H9 (cell line): ENCODE measurements around the gene NUFIP2. TPM values are rescaled to one million over a fixed set of nuclear protein-coding genes. Genes with fewer than 3 reads are reported as not detected.

Experiments used
- DNase-seq: peaks from one replicate; pipeline ENCODE4 v3.0.0-alpha.2; 2017
- H2AFZ ChIP-seq: one replicate; pipeline ENCODE4 v1.6.1; 2013; ENCODE audit warnings: mild to moderate bottlenecking, low read length, control low read depth, moderate library complexity
- H2AK5ac ChIP-seq: 2 replicates; pipeline ENCODE4 v1.6.1; 2013; ENCODE audit warnings: low read length, control low read depth, mixed read lengths; ENCODE audit not compliant: insufficient read length
- H2BK120ac ChIP-seq: one replicate; pipeline ENCODE4 v1.6.1; 2013; ENCODE audit warnings: low read depth, mild to moderate bottlenecking, low read length, control low read depth, inconsistent platforms; ENCODE audit not compliant: poor library complexity, severe bottlenecking
- H2BK12ac ChIP-seq: 2 replicates; pipeline ENCODE4 v1.6.1; 2013; ENCODE audit warnings: low read length, control low read depth, mixed read lengths, low read depth; ENCODE audit not compliant: insufficient read length
- H2BK15ac ChIP-seq: 2 replicates; pipeline ENCODE4 v1.6.1; 2013; ENCODE audit warnings: low read depth, low read length, control low read depth
- H2BK20ac ChIP-seq: one replicate; pipeline ENCODE4 v1.6.1; 2013; ENCODE audit warnings: low read depth, mild to moderate bottlenecking, low read length, control low read depth, inconsistent platforms; ENCODE audit not compliant: poor library complexity, severe bottlenecking
- H2BK5ac ChIP-seq: 2 replicates; pipeline ENCODE4 v1.6.1; 2013; ENCODE audit warnings: low read length, control low read depth, mixed read lengths; ENCODE audit not compliant: insufficient read length
- H3K14ac ChIP-seq: 2 replicates; pipeline ENCODE4 v1.6.1; 2013; ENCODE audit warnings: low read length, control low read depth; ENCODE audit not compliant: insufficient read depth
- H3K18ac ChIP-seq: 2 replicates; pipeline ENCODE4 v1.6.1; 2013; ENCODE audit warnings: low read depth, mild to moderate bottlenecking, mixed read lengths, low read length, control low read depth; ENCODE audit not compliant: insufficient read length
- H3K23ac ChIP-seq: 2 replicates; pipeline ENCODE4 v1.6.1; 2013; ENCODE audit warnings: low read length, control low read depth, mixed read lengths, low read depth; ENCODE audit not compliant: insufficient read length
- H3K23me2 ChIP-seq: 2 replicates; pipeline ENCODE4 v1.6.1; 2013; ENCODE audit warnings: low read depth, mild to moderate bottlenecking, mixed read lengths, low read length, control low read depth; ENCODE audit not compliant: insufficient read length, poor library complexity, severe bottlenecking
- H3K27ac ChIP-seq: 2 replicates; pipeline ENCODE4 v1.5.1; 2013; ENCODE audit warnings: low read length, control low read depth, mixed read lengths, low read depth; ENCODE audit not compliant: insufficient read length
- H3K27me3 ChIP-seq: 2 replicates; pipeline ENCODE4 v1.6.1; 2013; ENCODE audit warnings: low read length, control low read depth, inconsistent platforms; ENCODE audit not compliant: insufficient read depth
- H3K4ac ChIP-seq: 2 replicates; pipeline ENCODE4 v1.6.1; 2013; ENCODE audit warnings: low read depth, mild to moderate bottlenecking, control low read depth, inconsistent platforms, low read length, moderate library complexity
- H3K4me1 ChIP-seq: 2 replicates; pipeline ENCODE4 v1.6.1; 2013; ENCODE audit warnings: low read length, control low read depth, inconsistent platforms; ENCODE audit not compliant: insufficient read depth
- H3K4me2 ChIP-seq: 2 replicates; pipeline ENCODE4 v1.6.1; 2013; ENCODE audit warnings: low read length, control low read depth, mixed read lengths; ENCODE audit not compliant: insufficient read length, insufficient read depth
- H3K56ac ChIP-seq: 2 replicates; pipeline ENCODE4 v1.6.1; 2013; ENCODE audit warnings: low read depth, mild to moderate bottlenecking, mixed read lengths, low read length, control low read depth; ENCODE audit not compliant: insufficient read length
- H3K79me1 ChIP-seq: 2 replicates; pipeline ENCODE4 v1.6.1; 2013; ENCODE audit warnings: low read depth, mild to moderate bottlenecking, moderate library complexity, low read length, control low read depth, inconsistent platforms; ENCODE audit not compliant: insufficient read depth, poor library complexity, severe bottlenecking
- H3K79me2 ChIP-seq: 2 replicates; pipeline ENCODE4 v1.6.1; 2013; ENCODE audit warnings: low read length, control low read depth, inconsistent platforms; ENCODE audit not compliant: insufficient read depth
- H3K9ac ChIP-seq: 2 replicates; pipeline ENCODE4 v1.6.1; 2013; ENCODE audit warnings: low read length, control low read depth, mixed read lengths; ENCODE audit not compliant: insufficient read length; ENCODE audit errors: extremely low read depth
- H3K9me3 ChIP-seq: one replicate; pipeline ENCODE4 v1.6.1; 2013; ENCODE audit warnings: low read depth, low read length, inconsistent platforms; ENCODE audit not compliant: control insufficient read depth
- H3T11ph ChIP-seq: one replicate; pipeline ENCODE4 v1.6.1; 2013; ENCODE audit warnings: mild to moderate bottlenecking, low read length, control low read depth, inconsistent platforms
- H4K20me1 ChIP-seq: one replicate; pipeline ENCODE4 v1.6.1; 2013; ENCODE audit not compliant: control insufficient read depth, insufficient read length, insufficient read depth
- H4K5ac ChIP-seq: 2 replicates; pipeline ENCODE4 v1.6.1; 2013; ENCODE audit warnings: low read depth, mild to moderate bottlenecking, mixed read lengths, low read length, control low read depth; ENCODE audit not compliant: insufficient read length
- H4K8ac ChIP-seq: replicated peaks from 2 replicates; pipeline ENCODE4 v1.6.1; 2013; ENCODE audit warnings: low read length, control low read depth, mixed read lengths, low read depth; ENCODE audit not compliant: insufficient read length
- H4K91ac ChIP-seq: 2 replicates; pipeline ENCODE4 v1.6.1; 2013; ENCODE audit warnings: low read depth, mild to moderate bottlenecking, moderate library complexity, mixed read lengths, low read length, control low read depth; ENCODE audit not compliant: insufficient read length
- H3K27ac Mint-ChIP-seq, 3 experiments: 2 replicates in 2 of 3; 3 replicates in 1 of 3; pipeline ENCODE4 v1.8.0; 2020 to 2021; ENCODE audit warnings: mixed read lengths in 3 of 3, mild to moderate bottlenecking in 1 of 3, moderate library complexity in 1 of 3
- H3K27me3 Mint-ChIP-seq: 2 replicates; pipeline ENCODE4 v1.8.0; 2021; ENCODE audit warnings: low read depth, mild to moderate bottlenecking, moderate library complexity, mixed read lengths
- H3K36me3 Mint-ChIP-seq, 3 experiments: 2 replicates in 2 of 3; 3 replicates in 1 of 3; pipeline ENCODE4 v1.8.0; 2020 to 2021; ENCODE audit warnings: low read depth in 3 of 3, mixed read lengths in 3 of 3; ENCODE audit not compliant: insufficient read depth in 1 of 3
- H3K4me1 Mint-ChIP-seq, 2 experiments: 2 replicates each; pipeline ENCODE4 v1.8.0; 2020; ENCODE audit warnings: mixed read lengths in 2 of 2
- H3K4me3 Mint-ChIP-seq, 2 experiments: 2 replicates in 1 of 2; 3 replicates in 1 of 2; pipeline ENCODE4 v1.8.0; 2020 to 2021; ENCODE audit warnings: mild to moderate bottlenecking in 2 of 2, mixed read lengths in 2 of 2, moderate library complexity in 1 of 2
- H3K9me3 Mint-ChIP-seq, 2 experiments: 2 replicates in 1 of 2; 3 replicates in 1 of 2; pipeline ENCODE4 v1.8.0; 2020; ENCODE audit warnings: mild to moderate bottlenecking in 2 of 2, mixed read lengths in 2 of 2, moderate library complexity in 1 of 2
- CTCF ChIP-seq: fragments of 200-600 bp; sonication (generic); conservative IDR thresholded peaks from 3 replicates; pipeline ENCODE4 v1.8.0; 2021; ENCODE audit warnings: antibody characterized with exemption, mild to moderate bottlenecking
- WGBS: extraction: QIAGEN DNeasy Blood & Tissue Kit; methylation state at CpG from one replicate; pipeline ENCODE4 v1.1.7; 2013; ENCODE audit warnings: missing lambda C conversion rate, low lambda C conversion rate, mixed read lengths; ENCODE audit not compliant: insufficient read length; ENCODE audit errors: extremely low coverage; 5-methylcytosine and 5-hydroxymethylcytosine counted together
- total RNA-seq: library from RNA; stranded (reverse); gene quantifications from 2 replicates; pipeline ENCODE4 v1.2.1, GENCODE V29; 2021

NUFIP2 gene
- total RNA-seq, 1 experiment from 2014 or later = 97.9 TPM

DNA sequence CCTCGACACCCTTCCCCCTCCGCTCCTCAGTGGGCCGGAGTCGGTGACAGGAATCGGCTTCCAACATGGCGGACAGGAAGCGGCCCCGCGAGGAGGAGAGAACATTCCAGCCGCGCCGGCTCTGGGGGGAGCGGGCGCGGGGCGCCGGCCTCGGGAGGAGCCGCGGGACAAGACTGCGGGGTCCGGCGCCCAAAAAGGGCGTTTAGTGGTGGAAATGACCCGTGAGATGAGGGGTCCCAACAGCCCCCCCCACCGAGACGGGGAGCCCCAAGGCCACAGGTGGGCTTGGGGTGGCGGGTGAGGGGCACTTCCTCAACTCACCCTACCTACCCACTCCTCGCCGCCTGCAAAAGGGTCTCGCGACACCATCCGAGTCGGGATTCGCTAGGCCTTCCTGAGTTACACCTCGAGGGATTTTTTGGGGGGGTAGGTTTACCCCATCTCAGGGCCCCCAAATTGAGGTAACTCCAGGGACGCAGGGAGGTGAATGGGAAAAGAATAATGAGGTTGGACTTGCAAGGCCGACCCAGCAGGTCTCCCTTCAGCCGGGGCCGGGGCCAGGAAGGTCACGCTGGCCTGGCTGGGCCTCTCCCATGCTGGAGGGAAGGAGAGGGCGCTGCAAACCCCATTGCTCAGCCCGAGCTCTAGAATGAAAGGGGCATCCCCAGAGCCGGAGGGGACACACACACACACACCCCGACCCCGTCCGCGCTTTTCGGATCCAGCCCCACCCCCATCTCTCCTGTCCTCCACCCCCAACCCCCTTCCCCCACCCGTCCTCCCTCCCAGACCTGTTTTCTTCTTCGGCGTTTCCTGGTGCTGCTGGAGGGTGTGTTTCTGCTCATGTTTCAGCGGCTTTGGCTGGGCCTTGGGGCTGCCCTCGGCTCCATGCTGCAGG, 707 bp downstream of the NUFIP2 start:
- no peak overlapping the region for H2AFZ ChIP-seq
- 0 out of 2 replicates have a peak, but pooled peaks cover 3% of the 10 kb centered on the region for H3K27me3 Mint-ChIP-seq

More for the DNA sequence above, 707 bp downstream of the NUFIP2 start:
- peaks cover 26 to 42% (median 39%) of the 10 kb centered on the region in 3 experiments for H3K36me3 Mint-ChIP-seq
- H3T11ph ChIP-seq = no peak overlapping the region
- H3K4me2 ChIP-seq = peak overlapping the region; percentile 54
- no peak overlapping the region for H3K56ac ChIP-seq
- no peak overlapping the region for H2AK5ac ChIP-seq
- no peaks in the 10 kb centered on the region for H3K79me1 ChIP-seq
- peak overlapping the region; percentile 89 for H3K9ac ChIP-seq
- H2BK20ac ChIP-seq = no peak overlapping the region
- H3K27ac Mint-ChIP-seq = peak overlapping the region; percentile 99 to 100 (median 99)
- no peaks in the 10 kb centered on the region for H3K27me3 ChIP-seq
- peak overlapping the region; percentile 50 for H3K18ac ChIP-seq
- H4K5ac ChIP-seq = no peak overlapping the region
- no peak overlapping the region for H2BK12ac ChIP-seq
- peak overlapping the region; percentile 100 for H3K4me3 Mint-ChIP-seq
- no peak overlapping the region for H4K91ac ChIP-seq
- H3K9me3 Mint-ChIP-seq = peaks cover 2 to 4% of the 10 kb centered on the region in 2 experiments; a peak in 4 of 5 replicates
- peaks cover 40% of the 10 kb centered on the region for H3K79me2 ChIP-seq
- H3K4ac ChIP-seq = no peak overlapping the region
- no peak overlapping the region for H2BK15ac ChIP-seq
- no peaks in the 10 kb centered on the region for H3K23me2 ChIP-seq
- H4K20me1 ChIP-seq = no peaks in the 10 kb centered on the region
- peak; percentile 71 for DNase-seq
- no peak overlapping the region for H2BK5ac ChIP-seq
- no peak overlapping the region for H3K27ac ChIP-seq
- no peaks in the 10 kb centered on the region; the same call in 1 of the 2 replicates for H3K4me1 ChIP-seq
- WGBS = no CpG with 5 or more reads among the region's 54 CpGs
- H3K4me1 Mint-ChIP-seq = peaks cover 27 to 38% of the 10 kb centered on the region in 2 experiments
- no peak overlapping the region for H4K8ac ChIP-seq
- H3K14ac ChIP-seq = peak overlapping the region; percentile 81
- no peaks in the 10 kb centered on the region for H3K9me3 ChIP-seq
- no peak overlapping the region for H2BK120ac ChIP-seq
- no peak for TF ChIP-seq CTCF
- no peak overlapping the region for H3K23ac ChIP-seq
